ENCODE data around the gene ZMPSTE24. TPM values are rescaled to one million over a fixed set of nuclear protein-coding genes. Genes with fewer than 3 reads are reported as not detected.
"Not testable (repeated sequence)": the region's sequence is repeated elsewhere in the genome, so short reads cannot be mapped to it uniquely, and the experiment has no call there.

The ZMPSTE24 gene
- total RNA-seq, 1 experiment from 2014 or later = 39.6 TPM

DNA sequence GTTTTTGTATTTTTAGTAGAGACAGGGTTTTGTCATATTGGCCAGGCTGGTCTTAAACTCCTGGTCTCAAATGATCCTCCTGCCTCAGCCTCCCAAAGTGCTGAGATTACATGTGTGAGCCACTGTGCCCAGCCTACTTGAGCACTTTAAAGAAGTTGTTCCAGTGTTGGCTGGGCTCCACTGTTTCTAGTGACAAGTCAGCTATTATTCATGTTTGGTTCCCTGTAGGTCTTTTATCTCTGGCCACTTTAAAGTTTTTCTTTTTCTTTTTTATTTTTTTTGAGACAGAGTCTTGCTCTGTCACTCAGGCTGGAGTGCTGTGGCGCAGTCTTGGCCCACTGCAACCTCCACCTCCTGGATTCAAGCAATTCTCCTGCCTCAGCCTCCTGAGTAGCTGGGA, 73.4 kb downstream of the ZMPSTE24 start:
- RAD21 ChIA-PET (ENCODE audit: low non-redundant PET in 1 of 2, low total read pairs in 2 of 2, uncharacterized antibody in 2 of 2, unreplicated experiment in 2 of 2) = interaction anchor here in 1 of 2 experiments (0.6 kb wide), 1 partner anchor 73 kb away, joined by 3 read pairs; no protein-coding TSS in a partner anchor
- DNase-seq (ENCODE audit: low read depth, low spot score); H3K27ac ChIP-seq (ENCODE audit: low read depth, low read length); H4K20me1 ChIP-seq (ENCODE audit: insufficient read depth); H3K36me3 ChIP-seq (ENCODE audit: control insufficient read depth in 1 of 2, insufficient read depth in 2 of 2, low read length in 2 of 2); H3K79me2 ChIP-seq (ENCODE audit: insufficient read depth, low read length); H3K4me3 ChIP-seq (replicated peaks in 1 of 2; ENCODE audit: low read depth in 1 of 2, low read length in 2 of 2); H3K9me3 ChIP-seq (ENCODE audit: control insufficient read depth in 1 of 2, insufficient read depth in 1 of 2, low read depth in 1 of 2, low read length in 2 of 2); POLR2A ChIA-PET; H3K27me3 ChIP-seq (ENCODE audit: insufficient read depth, low read length); H3K4me1 ChIP-seq (ENCODE audit: control insufficient read depth in 1 of 2, insufficient read depth in 2 of 2, low read length in 2 of 2); H3K9ac ChIP-seq (ENCODE audit: low read length); H3K9me2 ChIP-seq (ENCODE audit: insufficient read depth); H3K4me2 ChIP-seq (ENCODE audit: low read length); BruUV-seq (replicated peaks); H2AFZ ChIP-seq (ENCODE audit: low read depth, low read length, poor library complexity, severe bottlenecking); CTCF ChIA-PET; ATAC-seq: not testable (repeated sequence)
- intact Hi-C loops (cut with micrococcal nuclease) = loop anchor here (10.0 kb wide), 1 partner anchor 517 kb away; no protein-coding TSS in a partner anchor

DNA sequence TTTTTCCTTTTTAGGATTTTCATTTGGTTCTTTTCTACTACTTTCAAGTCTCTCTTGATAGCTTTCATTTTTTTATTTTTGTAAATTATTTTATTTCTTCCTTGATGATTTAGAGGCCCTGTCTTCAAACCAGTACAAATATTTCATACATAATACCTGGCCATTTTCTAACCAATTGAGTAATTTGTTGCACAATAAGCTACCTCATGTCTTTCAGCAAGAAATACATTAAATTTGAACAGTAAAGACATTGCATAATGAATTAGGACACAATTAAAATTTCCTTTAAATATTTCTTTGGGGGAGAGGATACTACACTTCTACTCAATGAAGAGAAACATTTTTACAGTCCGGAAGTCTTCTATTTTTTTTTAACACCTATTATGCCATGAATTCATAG, 74.7 kb downstream of the ZMPSTE24 start:
- Histone ChIP-seq H4K20me1 (ENCODE audit: insufficient read depth) (no peaks in the 10 kb centered on the region), H3K4me3 (replicated peaks in 1 of 2; ENCODE audit: low read depth in 1 of 2, low read length in 2 of 2) (no peak overlapping the region), H3K27ac (ENCODE audit: low read depth, low read length) (no peak overlapping the region), H2AFZ (ENCODE audit: low read depth, low read length, poor library complexity, severe bottlenecking) (no peak overlapping the region), H3K4me1 (ENCODE audit: control insufficient read depth in 1 of 2, insufficient read depth in 2 of 2, low read length in 2 of 2) (no peaks in the 10 kb centered on the region), H3K9ac (ENCODE audit: low read length) (no peak overlapping the region), H3K36me3 (ENCODE audit: control insufficient read depth in 1 of 2, insufficient read depth in 2 of 2, low read length in 2 of 2) (no peaks in the 10 kb centered on the region), H3K79me2 (ENCODE audit: insufficient read depth, low read length) (no peaks in the 10 kb centered on the region), H3K4me2 (ENCODE audit: low read length) (no peak overlapping the region), H3K9me3 (ENCODE audit: control insufficient read depth in 1 of 2, insufficient read depth in 1 of 2, low read depth in 1 of 2, low read length in 2 of 2) (no peaks in the 10 kb centered on the region), H3K9me2 (ENCODE audit: insufficient read depth) (no peaks in the 10 kb centered on the region), H3K27me3 (ENCODE audit: insufficient read depth, low read length) (no peaks in the 10 kb centered on the region)
- DNase-seq (ENCODE audit: low read depth, low spot score) = no peak
- TF ChIP-seq YY1 (IDR thresholded peaks at IDR 0.05; ENCODE audit: extremely low read depth, insufficient replicate concordance, low read depth, low read length) (no peak), TCF7L2 (IDR thresholded peaks at IDR 0.05; ENCODE audit: borderline replicate concordance, extremely low read depth, insufficient read depth, insufficient read length) (no peak), SP1 (IDR thresholded peaks at IDR 0.05; ENCODE audit: low read depth) (no peak), JUND (IDR thresholded peaks at IDR 0.05) (no peak), CTCF (IDR thresholded peaks at IDR 0.05 in 2 of 3, conservative IDR thresholded peaks at IDR 0.05 in 1 of 3; ENCODE audit: borderline replicate concordance in 1 of 3, insufficient read depth in 1 of 3, low read depth in 2 of 3, low read length in 2 of 3) (no peak), EGR1 (IDR thresholded peaks at IDR 0.05; ENCODE audit: low read depth) (no peak), POLR2AphosphoS5 (IDR thresholded peaks at IDR 0.05; ENCODE audit: low read depth, low read length) (no peak), SIN3A (IDR thresholded peaks at IDR 0.05; ENCODE audit: low read depth) (no peak), CEBPB (IDR thresholded peaks at IDR 0.05; ENCODE audit: low read depth) (no peak), POLR2A (IDR thresholded peaks at IDR 0.05; ENCODE audit: borderline replicate concordance, extremely low read depth, insufficient read depth, insufficient read length) (no peak), RAD21 (IDR thresholded peaks at IDR 0.05; ENCODE audit: low read depth) (no peak), ZNF274 (IDR thresholded peaks at IDR 0.05; ENCODE audit: low read depth, low read length) (no peak), EZH2 (IDR thresholded peaks at IDR 0.05) (no peak), MAX (IDR thresholded peaks at IDR 0.05) (no peak)
- TF ChIP-seq, protein P1, sequence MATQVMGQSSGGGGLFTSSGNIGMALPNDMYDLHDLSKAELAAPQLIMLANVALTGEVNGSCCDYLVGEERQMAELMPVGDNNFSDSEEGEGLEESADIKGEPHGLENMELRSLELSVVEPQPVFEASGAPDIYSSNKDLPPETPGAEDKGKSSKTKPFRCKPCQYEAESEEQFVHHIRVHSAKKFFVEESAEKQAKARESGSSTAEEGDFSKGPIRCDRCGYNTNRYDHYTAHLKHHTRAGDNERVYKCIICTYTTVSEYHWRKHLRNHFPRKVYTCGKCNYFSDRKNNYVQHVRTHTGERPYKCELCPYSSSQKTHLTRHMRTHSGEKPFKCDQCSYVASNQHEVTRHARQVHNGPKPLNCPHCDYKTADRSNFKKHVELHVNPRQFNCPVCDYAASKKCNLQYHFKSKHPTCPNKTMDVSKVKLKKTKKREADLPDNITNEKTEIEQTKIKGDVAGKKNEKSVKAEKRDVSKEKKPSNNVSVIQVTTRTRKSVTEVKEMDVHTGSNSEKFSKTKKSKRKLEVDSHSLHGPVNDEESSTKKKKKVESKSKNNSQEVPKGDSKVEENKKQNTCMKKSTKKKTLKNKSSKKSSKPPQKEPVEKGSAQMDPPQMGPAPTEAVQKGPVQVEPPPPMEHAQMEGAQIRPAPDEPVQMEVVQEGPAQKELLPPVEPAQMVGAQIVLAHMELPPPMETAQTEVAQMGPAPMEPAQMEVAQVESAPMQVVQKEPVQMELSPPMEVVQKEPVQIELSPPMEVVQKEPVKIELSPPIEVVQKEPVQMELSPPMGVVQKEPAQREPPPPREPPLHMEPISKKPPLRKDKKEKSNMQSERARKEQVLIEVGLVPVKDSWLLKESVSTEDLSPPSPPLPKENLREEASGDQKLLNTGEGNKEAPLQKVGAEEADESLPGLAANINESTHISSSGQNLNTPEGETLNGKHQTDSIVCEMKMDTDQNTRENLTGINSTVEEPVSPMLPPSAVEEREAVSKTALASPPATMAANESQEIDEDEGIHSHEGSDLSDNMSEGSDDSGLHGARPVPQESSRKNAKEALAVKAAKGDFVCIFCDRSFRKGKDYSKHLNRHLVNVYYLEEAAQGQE (IDR thresholded peaks at IDR 0.05; ENCODE audit: low read depth) = no peak
- TF ChIP-seq, protein P2, sequence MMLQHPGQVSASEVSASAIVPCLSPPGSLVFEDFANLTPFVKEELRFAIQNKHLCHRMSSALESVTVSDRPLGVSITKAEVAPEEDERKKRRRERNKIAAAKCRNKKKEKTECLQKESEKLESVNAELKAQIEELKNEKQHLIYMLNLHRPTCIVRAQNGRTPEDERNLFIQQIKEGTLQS (IDR thresholded peaks at IDR 0.05) = no peak
- intact Hi-C loops (cut with micrococcal nuclease) = loop anchor here (10.0 kb wide), 1 partner anchor 518 kb away; no protein-coding TSS in a partner anchor
- no TSS peak for BruUV-seq (replicated peaks)
- ChIA-PET POLR2A (no interaction called here), CTCF (no interaction called here), RAD21 (ENCODE audit: low non-redundant PET in 1 of 2, low total read pairs in 2 of 2, uncharacterized antibody in 2 of 2, unreplicated experiment in 2 of 2) (no interaction called here)
- no peak for ATAC-seq
